A549 (cell line): ENCODE data around the gene SLC24A3.

ENCODE experiments used
- BHLHE40 ChIP-seq: IDR thresholded peaks from 2 replicates; pipeline ENCODE4 v1.6.1; 2012; ENCODE audit warnings: low read depth, low read length, inconsistent platforms
- CBX2 ChIP-seq: fragments of 200-600 bp; sonication (generic); IDR thresholded peaks from 2 replicates; pipeline ENCODE4 v1.6.1; 2016; ENCODE audit warnings: low read depth, mild to moderate bottlenecking, borderline replicate concordance
- CEBPB ChIP-seq, 2 experiments: fragments of >200 bp in 1 of 2; sonication (Bioruptor Twin) in 1 of 2; formaldehyde crosslinking in 1 of 2; IDR thresholded peaks; 2 replicates each; pipeline ENCODE4 v1.6.1; 2012 to 2016
- JUNB ChIP-seq: fragments of >200 bp; sonication (Bioruptor Twin); formaldehyde crosslinking; IDR thresholded peaks from 2 replicates; pipeline ENCODE4 v1.6.1; 2016
- POLR2A ChIP-seq: IDR thresholded peaks from 2 replicates; pipeline ENCODE4 v1.6.1; 2012; ENCODE audit warnings: mild to moderate bottlenecking, low read length
- TF ChIP-seq, protein P1 (sequence below): fragments of >200 bp; sonication (Bioruptor Twin); formaldehyde crosslinking; IDR thresholded peaks from 3 replicates; pipeline ENCODE4 v1.5.1; 2016
- TF ChIP-seq, protein P2 (sequence below): fragments of 200-600 bp; sonication (generic); IDR thresholded peaks from 2 replicates; pipeline ENCODE4 v1.6.1; 2016; ENCODE audit warnings: antibody characterized with exemption, mild to moderate bottlenecking, moderate library complexity
- TF ChIP-seq, protein P3 (sequence below): fragments of >200 bp; sonication (Bioruptor Twin); formaldehyde crosslinking; IDR thresholded peaks from 3 replicates; pipeline ENCODE4 v1.6.1; 2016
- TF ChIP-seq, protein P4 (sequence below): fragments of 450-650 bp; IDR thresholded peaks from 2 replicates; pipeline ENCODE4 v1.6.1; 2014; ENCODE audit warnings: antibody characterized with exemption

DNA sequence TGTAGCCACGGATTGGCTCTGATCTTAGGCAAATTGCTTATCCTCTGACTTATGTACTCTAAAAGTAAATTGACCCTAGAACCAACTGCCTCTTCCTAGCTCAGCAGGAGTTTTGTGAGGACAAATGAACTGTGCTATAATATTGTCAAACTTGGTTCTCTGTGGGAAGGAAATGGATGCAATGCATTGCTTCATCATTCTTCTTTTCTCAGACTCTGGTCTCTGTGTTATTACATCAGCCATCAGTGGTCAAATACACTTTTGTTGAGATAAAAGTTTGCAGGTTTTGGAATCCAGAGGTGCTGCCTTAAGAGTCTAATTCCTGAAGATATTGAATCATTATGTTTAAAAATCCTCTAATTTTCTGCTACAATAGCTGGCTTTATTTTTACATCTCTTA lies 64.9 kb downstream of the SLC24A3 start:
- TF ChIP-seq CBX2 (no peak), JUNB (no peak), CEBPB (IDR thresholded peaks at IDR 0.05) (no peak), POLR2A (no peak), BHLHE40 (no peak)
- TF ChIP-seq, protein P1, sequence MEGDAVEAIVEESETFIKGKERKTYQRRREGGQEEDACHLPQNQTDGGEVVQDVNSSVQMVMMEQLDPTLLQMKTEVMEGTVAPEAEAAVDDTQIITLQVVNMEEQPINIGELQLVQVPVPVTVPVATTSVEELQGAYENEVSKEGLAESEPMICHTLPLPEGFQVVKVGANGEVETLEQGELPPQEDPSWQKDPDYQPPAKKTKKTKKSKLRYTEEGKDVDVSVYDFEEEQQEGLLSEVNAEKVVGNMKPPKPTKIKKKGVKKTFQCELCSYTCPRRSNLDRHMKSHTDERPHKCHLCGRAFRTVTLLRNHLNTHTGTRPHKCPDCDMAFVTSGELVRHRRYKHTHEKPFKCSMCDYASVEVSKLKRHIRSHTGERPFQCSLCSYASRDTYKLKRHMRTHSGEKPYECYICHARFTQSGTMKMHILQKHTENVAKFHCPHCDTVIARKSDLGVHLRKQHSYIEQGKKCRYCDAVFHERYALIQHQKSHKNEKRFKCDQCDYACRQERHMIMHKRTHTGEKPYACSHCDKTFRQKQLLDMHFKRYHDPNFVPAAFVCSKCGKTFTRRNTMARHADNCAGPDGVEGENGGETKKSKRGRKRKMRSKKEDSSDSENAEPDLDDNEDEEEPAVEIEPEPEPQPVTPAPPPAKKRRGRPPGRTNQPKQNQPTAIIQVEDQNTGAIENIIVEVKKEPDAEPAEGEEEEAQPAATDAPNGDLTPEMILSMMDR: no peak
- TF ChIP-seq, protein P2, sequence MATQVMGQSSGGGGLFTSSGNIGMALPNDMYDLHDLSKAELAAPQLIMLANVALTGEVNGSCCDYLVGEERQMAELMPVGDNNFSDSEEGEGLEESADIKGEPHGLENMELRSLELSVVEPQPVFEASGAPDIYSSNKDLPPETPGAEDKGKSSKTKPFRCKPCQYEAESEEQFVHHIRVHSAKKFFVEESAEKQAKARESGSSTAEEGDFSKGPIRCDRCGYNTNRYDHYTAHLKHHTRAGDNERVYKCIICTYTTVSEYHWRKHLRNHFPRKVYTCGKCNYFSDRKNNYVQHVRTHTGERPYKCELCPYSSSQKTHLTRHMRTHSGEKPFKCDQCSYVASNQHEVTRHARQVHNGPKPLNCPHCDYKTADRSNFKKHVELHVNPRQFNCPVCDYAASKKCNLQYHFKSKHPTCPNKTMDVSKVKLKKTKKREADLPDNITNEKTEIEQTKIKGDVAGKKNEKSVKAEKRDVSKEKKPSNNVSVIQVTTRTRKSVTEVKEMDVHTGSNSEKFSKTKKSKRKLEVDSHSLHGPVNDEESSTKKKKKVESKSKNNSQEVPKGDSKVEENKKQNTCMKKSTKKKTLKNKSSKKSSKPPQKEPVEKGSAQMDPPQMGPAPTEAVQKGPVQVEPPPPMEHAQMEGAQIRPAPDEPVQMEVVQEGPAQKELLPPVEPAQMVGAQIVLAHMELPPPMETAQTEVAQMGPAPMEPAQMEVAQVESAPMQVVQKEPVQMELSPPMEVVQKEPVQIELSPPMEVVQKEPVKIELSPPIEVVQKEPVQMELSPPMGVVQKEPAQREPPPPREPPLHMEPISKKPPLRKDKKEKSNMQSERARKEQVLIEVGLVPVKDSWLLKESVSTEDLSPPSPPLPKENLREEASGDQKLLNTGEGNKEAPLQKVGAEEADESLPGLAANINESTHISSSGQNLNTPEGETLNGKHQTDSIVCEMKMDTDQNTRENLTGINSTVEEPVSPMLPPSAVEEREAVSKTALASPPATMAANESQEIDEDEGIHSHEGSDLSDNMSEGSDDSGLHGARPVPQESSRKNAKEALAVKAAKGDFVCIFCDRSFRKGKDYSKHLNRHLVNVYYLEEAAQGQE: no peak
- TF ChIP-seq, protein P3, sequence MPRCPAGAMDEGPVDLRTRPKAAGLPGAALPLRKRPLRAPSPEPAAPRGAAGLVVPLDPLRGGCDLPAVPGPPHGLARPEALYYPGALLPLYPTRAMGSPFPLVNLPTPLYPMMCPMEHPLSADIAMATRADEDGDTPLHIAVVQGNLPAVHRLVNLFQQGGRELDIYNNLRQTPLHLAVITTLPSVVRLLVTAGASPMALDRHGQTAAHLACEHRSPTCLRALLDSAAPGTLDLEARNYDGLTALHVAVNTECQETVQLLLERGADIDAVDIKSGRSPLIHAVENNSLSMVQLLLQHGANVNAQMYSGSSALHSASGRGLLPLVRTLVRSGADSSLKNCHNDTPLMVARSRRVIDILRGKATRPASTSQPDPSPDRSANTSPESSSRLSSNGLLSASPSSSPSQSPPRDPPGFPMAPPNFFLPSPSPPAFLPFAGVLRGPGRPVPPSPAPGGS: no peak
- TF ChIP-seq, protein P4, sequence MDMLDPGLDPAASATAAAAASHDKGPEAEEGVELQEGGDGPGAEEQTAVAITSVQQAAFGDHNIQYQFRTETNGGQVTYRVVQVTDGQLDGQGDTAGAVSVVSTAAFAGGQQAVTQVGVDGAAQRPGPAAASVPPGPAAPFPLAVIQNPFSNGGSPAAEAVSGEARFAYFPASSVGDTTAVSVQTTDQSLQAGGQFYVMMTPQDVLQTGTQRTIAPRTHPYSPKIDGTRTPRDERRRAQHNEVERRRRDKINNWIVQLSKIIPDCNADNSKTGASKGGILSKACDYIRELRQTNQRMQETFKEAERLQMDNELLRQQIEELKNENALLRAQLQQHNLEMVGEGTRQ: no peak
